PC-9 (cell line): ENCODE measurements around the gene CARHSP1. TPM values are rescaled to one million over a fixed set of nuclear protein-coding genes. Genes with fewer than 3 reads are reported as not detected.
"Not testable (repeated sequence)": the region's sequence is repeated elsewhere in the genome, so short reads cannot be mapped to it uniquely, and the experiment has no call there.

Source experiments
- BruUV-seq: library from RNA; stranded (reverse); fragments of 400-500 nt; replicated peaks from 2 replicates; lab custom pipeline; 2021; lab: Mats Ljungman, UMichigan
- CTCF ChIA-PET: fragments of 300-600 bp; sonication (Branson Sonifier 250); formaldehyde crosslinking; loops from one replicate; lab custom pipeline; 2022; ENCODE audit warnings: antibody characterized with exemption; lab: Charles Lee
- POLR2A ChIA-PET: fragments of 300-600 bp; sonication (Branson Sonifier 250); formaldehyde crosslinking; loops from one replicate; lab custom pipeline; 2022; ENCODE audit warnings: antibody characterized with exemption; ENCODE audit not compliant: unreplicated experiment; lab: Charles Lee
- DNase-seq, 2 experiments: peaks; one replicate each; pipeline versions ENCODE4 v3.0.0 to v3.0.0-alpha.2; 2015 to 2022; ENCODE audit warnings: mixed read lengths in 1 of 2
- H2AFZ ChIP-seq: fragments of 200-600 bp; sonication (generic); 2 replicates; pipeline ENCODE4 v1.8.1; 2017; ENCODE audit warnings: antibody characterized with exemption
- H3F3A ChIP-seq: fragments of 200-600 bp; sonication (generic); 2 replicates; pipeline ENCODE4 v1.8.1; 2017; ENCODE audit warnings: antibody characterized with exemption, mild to moderate bottlenecking, low read depth; ENCODE audit not compliant: insufficient read depth
- H3K27ac ChIP-seq: fragments of 200-600 bp; sonication (generic); 2 replicates; pipeline ENCODE4 v1.6.1; 2016; ENCODE audit warnings: mixed run types
- H3K27me3 ChIP-seq: fragments of 200-600 bp; sonication (generic); 2 replicates; pipeline ENCODE4 v1.6.1; 2016; ENCODE audit warnings: low read depth, mixed run types; ENCODE audit not compliant: insufficient read depth
- H3K36me3 ChIP-seq: fragments of 200-600 bp; sonication (generic); 2 replicates; pipeline ENCODE4 v1.6.1; 2016; ENCODE audit warnings: low read depth, mixed run types
- H3K4me1 ChIP-seq: fragments of 200-600 bp; sonication (generic); replicated peaks from 2 replicates; pipeline ENCODE4 v1.6.1; 2016; ENCODE audit warnings: mixed run types; ENCODE audit not compliant: insufficient read depth
- H3K4me2 ChIP-seq: fragments of 200-600 bp; sonication (generic); 2 replicates; pipeline ENCODE4 v1.6.1; 2017; ENCODE audit warnings: mixed run types
- H3K4me3 ChIP-seq: fragments of 200-600 bp; sonication (generic); 2 replicates; pipeline ENCODE4 v1.6.1; 2016; ENCODE audit warnings: mixed run types
- H3K79me2 ChIP-seq: fragments of 200-600 bp; sonication (generic); 2 replicates; pipeline ENCODE4 v1.6.1; 2017; ENCODE audit warnings: low read depth, mixed run types
- H3K9me2 ChIP-seq: fragments of 200-600 bp; sonication (generic); 2 replicates; pipeline ENCODE4 v1.8.1; 2017; ENCODE audit warnings: mild to moderate bottlenecking; ENCODE audit not compliant: insufficient read depth
- H3K9me3 ChIP-seq: fragments of 200-600 bp; sonication (generic); 2 replicates; pipeline ENCODE4 v1.8.1; 2016; ENCODE audit warnings: low read depth; ENCODE audit not compliant: insufficient read depth
- H4K20me1 ChIP-seq: fragments of 200-600 bp; sonication (generic); 2 replicates; pipeline ENCODE4 v1.8.1; 2017; ENCODE audit not compliant: insufficient read depth
- EZH2 ChIP-seq: fragments of 200-600 bp; sonication (generic); IDR thresholded peaks from 2 replicates; pipeline ENCODE4 v1.8.0; 2017; ENCODE audit warnings: antibody characterized with exemption, low read depth
- intact Hi-C: fragments of 100-400 bp; cut with micrococcal nuclease; formaldehyde crosslinking; loops from one replicate; pipeline ENCODE4 v1.10.0; 2022; ENCODE audit not compliant: unreplicated experiment
- total RNA-seq: library from RNA; stranded (reverse); gene quantifications from 2 replicates; pipeline ENCODE4 v1.2.3, GENCODE V29; 2021
- TF ChIP-seq, protein P1 (sequence below): fragments of 200-600 bp; sonication (generic); conservative IDR thresholded peaks from 2 replicates; pipeline ENCODE4 v1.6.1; 2017; ENCODE audit warnings: mixed run types, antibody characterized with exemption, mild to moderate bottlenecking, moderate library complexity

CARHSP1 gene
- total RNA-seq, 1 experiment from 2014 or later = 179 TPM

DNA sequence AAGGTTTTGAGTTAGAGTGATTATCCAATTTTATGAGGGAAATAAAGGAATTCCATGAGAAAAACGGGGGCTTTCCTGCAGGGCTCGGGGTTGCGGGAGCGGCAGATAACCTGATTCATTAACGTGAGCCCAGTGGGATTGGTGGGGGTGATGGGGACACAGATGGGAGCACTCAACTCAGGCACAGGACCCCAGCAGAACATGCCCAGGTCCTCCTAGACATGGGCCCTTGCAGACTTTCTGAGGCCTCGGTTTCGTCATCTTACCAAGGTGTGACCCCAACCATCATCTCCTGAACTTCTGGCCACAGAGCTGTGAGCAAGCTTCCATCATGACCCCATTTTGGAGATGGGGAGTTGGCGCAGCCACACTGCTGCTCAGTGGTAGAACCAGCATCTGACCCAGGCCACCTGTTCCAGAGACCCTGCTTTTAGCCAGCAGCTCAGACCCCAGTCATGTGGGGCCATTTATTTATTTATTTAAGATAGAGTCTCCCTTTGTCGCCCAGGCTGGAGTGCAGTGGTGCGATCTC is 22.3 kb downstream of the CARHSP1 start:
- H3K27ac ChIP-seq = no peak overlapping the region
- DNase-seq = no peak
- H3K79me2 ChIP-seq = no peaks in the 10 kb centered on the region
- no peaks in the 10 kb centered on the region for H3K9me2 ChIP-seq
- no peak overlapping the region for H3K4me3 ChIP-seq
- peaks cover 55% of the 10 kb centered on the region for H4K20me1 ChIP-seq
- no TSS peak for BruUV-seq
- TF ChIP-seq, protein P1, sequence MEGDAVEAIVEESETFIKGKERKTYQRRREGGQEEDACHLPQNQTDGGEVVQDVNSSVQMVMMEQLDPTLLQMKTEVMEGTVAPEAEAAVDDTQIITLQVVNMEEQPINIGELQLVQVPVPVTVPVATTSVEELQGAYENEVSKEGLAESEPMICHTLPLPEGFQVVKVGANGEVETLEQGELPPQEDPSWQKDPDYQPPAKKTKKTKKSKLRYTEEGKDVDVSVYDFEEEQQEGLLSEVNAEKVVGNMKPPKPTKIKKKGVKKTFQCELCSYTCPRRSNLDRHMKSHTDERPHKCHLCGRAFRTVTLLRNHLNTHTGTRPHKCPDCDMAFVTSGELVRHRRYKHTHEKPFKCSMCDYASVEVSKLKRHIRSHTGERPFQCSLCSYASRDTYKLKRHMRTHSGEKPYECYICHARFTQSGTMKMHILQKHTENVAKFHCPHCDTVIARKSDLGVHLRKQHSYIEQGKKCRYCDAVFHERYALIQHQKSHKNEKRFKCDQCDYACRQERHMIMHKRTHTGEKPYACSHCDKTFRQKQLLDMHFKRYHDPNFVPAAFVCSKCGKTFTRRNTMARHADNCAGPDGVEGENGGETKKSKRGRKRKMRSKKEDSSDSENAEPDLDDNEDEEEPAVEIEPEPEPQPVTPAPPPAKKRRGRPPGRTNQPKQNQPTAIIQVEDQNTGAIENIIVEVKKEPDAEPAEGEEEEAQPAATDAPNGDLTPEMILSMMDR = no peak
- no peak for TF ChIP-seq EZH2
- H2AFZ ChIP-seq = no peak overlapping the region
- ChIA-PET CTCF (interaction anchor here (0.6 kb wide), 1 partner anchor 1778 kb away, joined by 3 read pairs; no protein-coding TSS in a partner anchor), POLR2A (no interaction called here)
- H3K4me2 ChIP-seq = no peak overlapping the region
- no peaks in the 10 kb centered on the region for H3K27me3 ChIP-seq
- H3K36me3 ChIP-seq = peaks cover 12% of the 10 kb centered on the region; the same call in 1 of the 2 replicates
- intact Hi-C loops = no loop called here
- H3K9me3 ChIP-seq = no peaks in the 10 kb centered on the region
- H3K4me1 ChIP-seq = no peaks in the 10 kb centered on the region
- peaks cover 11% of the 10 kb centered on the region for H3F3A ChIP-seq

DNA sequence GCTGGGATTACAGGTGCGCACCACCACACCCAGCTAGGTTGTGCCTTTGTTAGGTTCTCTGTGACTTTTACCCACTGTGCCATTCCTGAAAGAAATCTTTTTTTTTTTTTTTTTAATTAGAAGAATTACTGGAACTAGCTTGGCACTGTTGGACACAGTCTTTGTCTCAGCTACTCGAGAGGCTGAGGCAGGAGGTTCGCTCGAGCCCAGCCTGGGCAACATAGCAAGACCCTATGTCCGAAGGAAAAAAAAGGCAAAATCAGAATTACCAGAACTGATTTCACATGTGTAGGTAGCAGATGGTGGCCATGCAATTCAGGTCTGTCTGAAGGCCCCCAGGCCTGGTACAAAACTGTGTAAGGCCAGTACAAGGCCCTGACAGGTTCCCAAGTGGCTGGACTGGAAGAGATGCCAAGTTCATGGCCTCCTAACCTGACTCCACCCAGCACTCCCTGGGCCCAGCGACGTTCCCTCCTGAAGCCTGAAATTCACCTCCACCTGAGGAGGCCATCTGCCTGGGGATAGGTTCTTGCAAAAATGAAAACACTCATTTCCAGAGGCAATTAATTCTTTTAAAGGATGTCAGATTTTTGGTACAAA is 23.0 kb downstream of the CARHSP1 start:
- DNase-seq = no peak
- H3K79me2 ChIP-seq = no peaks in the 10 kb centered on the region
- H2AFZ ChIP-seq = no peak overlapping the region
- no peak for TF ChIP-seq EZH2
- TF ChIP-seq, protein P1 = no peak
- no peak overlapping the region for H3K4me2 ChIP-seq
- intact Hi-C loops = no loop called here
- no peaks in the 10 kb centered on the region for H3K9me3 ChIP-seq
- no peak overlapping the region for H3K27ac ChIP-seq
- H3K9me2 ChIP-seq = no peaks in the 10 kb centered on the region
- no peaks in the 10 kb centered on the region for H3K27me3 ChIP-seq
- H3K36me3 ChIP-seq = peaks cover 7% of the 10 kb centered on the region; the same call in 1 of the 2 replicates
- ChIA-PET CTCF (no interaction called here), POLR2A (no interaction called here)
- H3K4me1 ChIP-seq = no peaks in the 10 kb centered on the region
- no peak overlapping the region for H3K4me3 ChIP-seq
- peaks cover 50% of the 10 kb centered on the region for H4K20me1 ChIP-seq
- BruUV-seq = no TSS peak
- peaks cover 4% of the 10 kb centered on the region; the same call in 1 of the 2 replicates for H3F3A ChIP-seq

DNA sequence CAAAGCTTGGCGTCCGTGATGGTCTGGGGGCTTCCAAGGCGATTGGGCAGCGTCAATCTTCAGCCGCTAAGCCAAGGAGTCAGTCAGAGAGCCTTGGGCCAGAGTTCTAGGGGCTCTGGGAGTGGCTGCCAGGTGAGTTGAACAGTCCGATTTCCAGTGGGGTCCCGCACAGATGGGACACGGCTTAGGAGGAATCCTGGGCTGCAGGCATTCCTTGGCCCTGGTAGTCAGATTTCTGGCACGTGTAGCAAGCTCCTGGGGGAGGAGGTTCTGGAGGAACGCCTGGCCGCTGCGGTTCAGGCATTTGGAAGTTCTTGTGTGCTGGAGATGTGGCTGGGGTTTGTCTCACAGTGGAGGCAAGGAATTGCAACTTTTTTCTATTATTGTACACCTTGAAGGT is 25.5 kb downstream of the CARHSP1 start:
- H3K9me3 ChIP-seq, H2AFZ ChIP-seq, BruUV-seq, H3K4me2 ChIP-seq, H3K4me3 ChIP-seq, H3K27ac ChIP-seq, POLR2A ChIA-PET, H3K4me1 ChIP-seq, DNase-seq, H3K9me2 ChIP-seq, intact Hi-C loops, CTCF ChIA-PET, H3K36me3 ChIP-seq, H3K79me2 ChIP-seq, H3K27me3 ChIP-seq, H3F3A ChIP-seq: not testable (repeated sequence)
- peaks cover 33% of the 10 kb centered on the region for H4K20me1 ChIP-seq

DNA sequence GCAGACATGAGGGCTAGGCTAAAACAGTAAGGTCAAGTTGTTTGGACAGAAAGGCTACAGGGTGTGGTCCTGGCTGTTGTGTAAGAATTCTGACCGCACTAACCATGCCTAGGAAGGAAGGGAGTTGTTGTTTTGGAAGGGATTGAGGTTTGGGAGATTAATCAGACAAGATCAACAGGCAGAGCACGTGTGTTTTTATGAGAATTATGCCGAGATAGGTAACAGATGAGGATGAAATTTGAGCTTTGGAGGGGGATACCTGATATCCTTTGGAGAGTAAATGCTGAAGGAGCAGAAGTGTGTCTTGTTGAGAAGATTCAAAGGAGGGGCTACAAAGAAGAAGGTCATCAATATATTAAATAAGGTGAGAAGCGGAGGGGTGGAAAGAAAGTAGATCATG is 26.8 kb downstream of the CARHSP1 start:
- H3F3A ChIP-seq, H2AFZ ChIP-seq, H3K9me3 ChIP-seq, DNase-seq, H3K4me3 ChIP-seq, H3K27me3 ChIP-seq, H3K79me2 ChIP-seq, intact Hi-C loops, H3K4me1 ChIP-seq, H3K4me2 ChIP-seq, H3K9me2 ChIP-seq, CTCF ChIA-PET, H3K27ac ChIP-seq, POLR2A ChIA-PET, H3K36me3 ChIP-seq, BruUV-seq: not testable (repeated sequence)
- peaks cover 27% of the 10 kb centered on the region for H4K20me1 ChIP-seq

DNA sequence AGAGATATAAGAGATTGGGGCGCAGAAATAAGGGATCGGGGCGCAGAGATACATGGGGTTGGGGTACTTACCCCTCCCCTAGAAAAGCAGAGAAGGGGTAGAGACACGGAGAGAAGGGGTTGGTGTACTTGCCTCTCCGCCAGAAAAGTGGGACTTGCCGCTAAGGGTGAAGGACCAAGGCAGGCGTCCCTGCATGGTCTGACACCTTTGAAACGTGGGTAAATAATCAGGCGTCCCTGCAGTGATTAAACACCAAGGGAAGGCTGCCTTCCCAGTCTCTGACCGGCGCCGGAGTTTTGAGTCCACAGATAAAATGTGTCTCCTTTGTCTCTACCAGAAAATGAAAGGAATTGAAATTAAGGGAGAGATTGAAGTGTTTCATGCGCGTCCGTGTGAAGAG is 31.2 kb downstream of the CARHSP1 start:
- H3K4me1 ChIP-seq, H3K9me2 ChIP-seq, H4K20me1 ChIP-seq, H3K4me3 ChIP-seq, H3K27me3 ChIP-seq, H3K27ac ChIP-seq, H3K79me2 ChIP-seq, H3K9me3 ChIP-seq, DNase-seq, H2AFZ ChIP-seq, H3K4me2 ChIP-seq, CTCF ChIA-PET, intact Hi-C loops, BruUV-seq, H3F3A ChIP-seq, POLR2A ChIA-PET, H3K36me3 ChIP-seq: not testable (repeated sequence)

DNA sequence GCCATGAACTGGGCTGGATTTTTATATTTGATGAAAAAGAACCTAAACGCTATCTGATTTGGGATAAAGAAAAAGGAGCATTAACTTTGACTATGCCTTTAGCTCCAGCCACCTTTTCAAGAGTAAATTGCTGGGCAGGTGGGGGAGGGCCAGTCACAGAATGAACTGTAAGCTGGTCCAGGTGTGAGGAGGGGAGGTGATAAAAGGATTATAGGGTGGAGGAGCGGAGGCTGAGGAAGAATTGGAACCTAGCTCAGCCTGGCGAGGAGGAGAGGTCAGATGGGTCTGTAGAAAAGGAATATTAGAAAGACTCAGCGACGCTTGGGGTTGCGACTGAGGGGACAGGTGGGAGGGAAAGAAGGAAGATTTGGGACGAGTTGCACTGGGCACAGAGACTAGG is 32.0 kb downstream of the CARHSP1 start:
- intact Hi-C loops, BruUV-seq, CTCF ChIA-PET: not testable (repeated sequence)

More for the DNA sequence above, 32.0 kb downstream of the CARHSP1 start:
- H4K20me1 ChIP-seq = peaks cover 11% of the 10 kb centered on the region; the same call in 1 of the 2 replicates
- H3K4me2 ChIP-seq, DNase-seq, H3K9me2 ChIP-seq, H3K27ac ChIP-seq, H3K27me3 ChIP-seq, H3K79me2 ChIP-seq, H3K4me3 ChIP-seq, H3K4me1 ChIP-seq, H2AFZ ChIP-seq, H3F3A ChIP-seq, H3K9me3 ChIP-seq, POLR2A ChIA-PET, H3K36me3 ChIP-seq: not testable (repeated sequence)
